Adrenal gland (tissue), 12 donors: ENCODE results near the gene NDUFB4. TPM values are rescaled to one million over a fixed set of nuclear protein-coding genes. Genes with fewer than 3 reads are reported as not detected.
A peak's percentile ranks its signal among the peaks of the same experiment; 100 is the strongest.

ENCODE experiments used
- DNase-seq, 7 donors: peaks; one replicate each; pipeline ENCODE4 v3.0.0-alpha.2; 2019 to 2020
- H3K27ac ChIP-seq, 5 donors: fragments of 200-600 bp; sonication (generic) in 4 of 5; 1 replicate in 3 of 5; 2 replicates in 2 of 5; pipeline versions ENCODE4 v1.5.1 to v1.8.0; 2016 to 2020; ENCODE audit warnings: mild to moderate bottlenecking in 1 of 5
- H3K27me3 ChIP-seq: fragments of 200-600 bp; 2 replicates; pipeline ENCODE4 v1.8.0; 2021
- H3K36me3 ChIP-seq, 2 donors: fragments of 200-600 bp; replicated peaks in 1 of 2; 1 replicate in 1 of 2; 2 replicates in 1 of 2; pipeline versions ENCODE4 v1.5.1 to v1.8.0; 2018 to 2022
- H3K4me1 ChIP-seq, 2 donors: fragments of 200-600 bp; replicated peaks in 1 of 2; 1 replicate in 1 of 2; 2 replicates in 1 of 2; pipeline versions ENCODE4 v1.5.1 to v1.8.0; 2018 to 2021
- H3K4me3 ChIP-seq, 4 donors: fragments of 200-600 bp; sonication (generic) in 3 of 4; one replicate each; pipeline ENCODE4 v1.5.1; 2016 to 2018
- H3K9me3 ChIP-seq, 3 donors: fragments of 200-600 bp; sonication (generic) in 1 of 3; replicated peaks in 1 of 3; 1 replicate in 2 of 3; 2 replicates in 1 of 3; pipeline versions ENCODE4 v1.5.1 to v1.8.0; 2016 to 2021
- CTCF ChIP-seq, 6 experiments: fragments of 450-650 bp in 4 of 6; fragments of 200-600 bp in 2 of 6; sonication (generic) in 1 of 6; IDR thresholded peaks; 1 replicate in 5 of 6; 2 replicates in 1 of 6; pipeline versions ENCODE4 v1.5.1 to v1.8.0; 2016 to 2021; ENCODE audit warnings: antibody characterized with exemption in 6 of 6, mild to moderate bottlenecking in 2 of 6, moderate library complexity in 1 of 6
- POLR2A ChIP-seq, 2 donors: fragments of 450-650 bp; IDR thresholded peaks; one replicate each; pipeline ENCODE4 v1.6.1; 2017; ENCODE audit warnings: antibody characterized with exemption in 2 of 2, mild to moderate bottlenecking in 2 of 2, moderate library complexity in 1 of 2
- WGBS, 4 donors: extraction: QIAGEN DNeasy Blood & Tissue Kit in 2 of 4; methylation state at CpG; one replicate each; pipeline versions ENCODE4 v1.1.5 to v1.1.7; 2013 to 2017; 5-methylcytosine and 5-hydroxymethylcytosine counted together
- intact Hi-C, 2 donors: fragments of 100-400 bp; cut with DNase I; formaldehyde crosslinking; loops; one replicate each; pipeline versions ENCODE4 v1.14.1 to v1.15.0; 2022 to 2023
- polyA plus RNA-seq, 3 donors: library from polyadenylated mRNA; stranded (reverse); fragments of 200-250 nt in 2 of 3; fragments of 350-450 nt in 1 of 3; fragmentation: Illumina TruSeq in 1 of 3; extraction: RNeasy Lipid Tissue Mini Kit (QIAGEN cat#74804) in 1 of 3; gene quantifications; one replicate each; pipeline ENCODE4 v1.2.3, GENCODE V29; 2013 to 2014
- total RNA-seq, 9 donors: library from RNA; depleted of rRNA in 4 of 9; stranded (reverse); fragments of >200 nt in 4 of 9; fragments of 120-200 nt in 1 of 9; fragmentation: NEBNext Ultra II Directional in 1 of 9; extraction: Animal tissue kit (Norgen Biotek cat#: 25700) in 1 of 9; gene quantifications; one replicate each; pipeline versions ENCODE4 v1.1.0 to v1.2.4, GENCODE V29; 2013 to 2023
- donor health status: healthy with polysubstance abuse.
- donor health status: Bipolar disorder and iron deficiency.
- donor health status: DM: yes; HTN: yes; CAD: no.
- donor health status: DM: no; HTN: no; CAD: no.
- donor health status: DM: no; HTN: no; CAD: no.
- donor health status: DM: yes; HTN: yes; CAD: no.

The NDUFB4 gene
- total and polyA plus RNA-seq, 12 donors, result 141 to 905 (median 344) TPM

- TF ChIP-seq CTCF (IDR thresholded peaks at IDR 0.05), result no peak
- no peak for TF ChIP-seq POLR2A (IDR thresholded peaks at IDR 0.05)
- peaks cover 5 to 9% of the 10 kb centered on the region in 2 donors for H3K4me1 ChIP-seq
- no peaks in the 10 kb centered on the region for H3K27me3 ChIP-seq
- no peaks in the 10 kb centered on the region for H3K9me3 ChIP-seq
- WGBS, 4 donors, result 82 to 87% (median 86%) methylated on average over 5 of the region's 5 CpGs
- no peak for DNase-seq
- no peak overlapping the region for H3K27ac ChIP-seq
- no peaks in the 10 kb centered on the region for H3K36me3 ChIP-seq
- intact Hi-C loops, result no loop called here
- no peak overlapping the region for H3K4me3 ChIP-seq
These were observed 50.8 kb downstream of the NDUFB4 start for GRCh38 chr3:120646771-120647432.

- TF ChIP-seq POLR2A (IDR thresholded peaks at IDR 0.05) (no peak), CTCF (IDR thresholded peaks at IDR 0.05) (no peak)
These were observed 52.2 kb downstream of the NDUFB4 start for GRCh38 chr3:120648290-120648689.

GRCh38 chr3:120649830-120650233 lies 53.7 kb downstream of the NDUFB4 start:
- H3K36me3 ChIP-seq, result no peaks in the 10 kb centered on the region
- no peaks in the 10 kb centered on the region for H3K27me3 ChIP-seq
- no peak overlapping the region for H3K4me3 ChIP-seq
- H3K27ac ChIP-seq, result no peak overlapping the region
- no peaks in the 10 kb centered on the region for H3K9me3 ChIP-seq
- TF ChIP-seq POLR2A (IDR thresholded peaks at IDR 0.05) (no peak), CTCF (IDR thresholded peaks at IDR 0.05) (no peak)
- DNase-seq, result no peak
- WGBS, 4 donors, result 52 to 67% (median 60%) methylated on average over 3 of the region's 3 CpGs
- H3K4me1 ChIP-seq, result peaks cover 5 to 9% of the 10 kb centered on the region in 2 donors
- intact Hi-C loops, result no loop called here

More at GRCh38 chr3:120648290-120648689, 52.2 kb downstream of the NDUFB4 start:
- WGBS, 4 donors, result 52 to 61% (median 54%) methylated on average over 5 of the region's 5 CpGs
- H3K9me3 ChIP-seq, result no peaks in the 10 kb centered on the region
- H3K4me1 ChIP-seq, result peaks cover 5 to 9% of the 10 kb centered on the region in 2 donors
- H3K4me3 ChIP-seq, result no peak overlapping the region
- H3K27me3 ChIP-seq, result no peaks in the 10 kb centered on the region
- peak; percentile 21 to 63 (median 57) for DNase-seq
- intact Hi-C loops, result no loop called here
- no peaks in the 10 kb centered on the region for H3K36me3 ChIP-seq
- H3K27ac ChIP-seq, result peak overlapping the region in 1 of 5 donors; percentile 23

- Histone ChIP-seq H3K27me3 (no peaks in the 10 kb centered on the region), H3K27ac (no peak overlapping the region), H3K4me3 (no peak overlapping the region), H3K4me1 (peaks cover 5 to 9% of the 10 kb centered on the region in 2 donors), H3K9me3 (no peaks in the 10 kb centered on the region), H3K36me3 (no peaks in the 10 kb centered on the region)
- intact Hi-C loops, result no loop called here
- DNase-seq, result no peak
- TF ChIP-seq CTCF (IDR thresholded peaks at IDR 0.05), result no peak
- no peak for TF ChIP-seq POLR2A (IDR thresholded peaks at IDR 0.05)
- WGBS, 4 donors, result 69 to 79% (median 75%) methylated on average over 2 of the region's 2 CpGs
These were observed 54.2 kb downstream of the NDUFB4 start for GRCh38 chr3:120650311-120650710.

Other genes with a start within 250 kb of the NDUFB4 start
- 10 to 100 TPM; 34.3 to 80.4 (median 49.3) TPM for gene LRRC58, start 247.0 kb upstream of the NDUFB4 start, total RNA-seq
- gene LRRC58, start 247.0 kb upstream of the NDUFB4 start, polyA plus RNA-seq, result 10 to 100 TPM in 1 of 3 donors, 1 to 10 TPM in 2; 5.8 to 42.7 (median 5.9) TPM
- 100 to 1,000 TPM; 198 to 625 (median 350) TPM for gene FSTL1, start 145.3 kb upstream of the NDUFB4 start, total RNA-seq
- gene FSTL1, start 145.3 kb upstream of the NDUFB4 start, polyA plus RNA-seq, result 100 to 1,000 TPM in 1 of 3 donors, 10 to 100 TPM in 2; 45.6 to 176 (median 64.2) TPM
- 1 to 10 TPM in 4 of 9 donors, under 1 TPM in 4, not detected in 1; 0.32 to 2.2 (median 1.2) TPM for gene HGD, start 85.9 kb downstream of the NDUFB4 start, total RNA-seq
- gene HGD, start 85.9 kb downstream of the NDUFB4 start, polyA plus RNA-seq, result 1 to 10 TPM in 1 of 3 donors, under 1 TPM in 2; 0.56 to 1.1 (median 0.71) TPM
- gene RABL3, start 146.2 kb downstream of the NDUFB4 start, total RNA-seq, result 10 to 100 TPM; 23.8 to 75.4 (median 48.3) TPM
- gene RABL3, start 146.2 kb downstream of the NDUFB4 start, polyA plus RNA-seq, result 10 to 100 TPM in 1 of 3 donors, 1 to 10 TPM in 2; 5.8 to 94.2 (median 9.0) TPM
- gene GTF2E1, start 146.4 kb downstream of the NDUFB4 start, total RNA-seq, result 10 to 100 TPM; 11.6 to 37.3 (median 25.6) TPM
- 10 to 100 TPM; 10.2 to 29.0 (median 15.2) TPM for gene GTF2E1, start 146.4 kb downstream of the NDUFB4 start, polyA plus RNA-seq